NCI-H2196 (cell line): ENCODE results near the gene CACNB1.

Experiments used
- DNase-seq: peaks from one replicate; lab custom pipeline; 2025; ENCODE audit not compliant: unreplicated experiment; lab: John Stamatoyannopoulos, UW

The CACNB1 gene

DNA sequence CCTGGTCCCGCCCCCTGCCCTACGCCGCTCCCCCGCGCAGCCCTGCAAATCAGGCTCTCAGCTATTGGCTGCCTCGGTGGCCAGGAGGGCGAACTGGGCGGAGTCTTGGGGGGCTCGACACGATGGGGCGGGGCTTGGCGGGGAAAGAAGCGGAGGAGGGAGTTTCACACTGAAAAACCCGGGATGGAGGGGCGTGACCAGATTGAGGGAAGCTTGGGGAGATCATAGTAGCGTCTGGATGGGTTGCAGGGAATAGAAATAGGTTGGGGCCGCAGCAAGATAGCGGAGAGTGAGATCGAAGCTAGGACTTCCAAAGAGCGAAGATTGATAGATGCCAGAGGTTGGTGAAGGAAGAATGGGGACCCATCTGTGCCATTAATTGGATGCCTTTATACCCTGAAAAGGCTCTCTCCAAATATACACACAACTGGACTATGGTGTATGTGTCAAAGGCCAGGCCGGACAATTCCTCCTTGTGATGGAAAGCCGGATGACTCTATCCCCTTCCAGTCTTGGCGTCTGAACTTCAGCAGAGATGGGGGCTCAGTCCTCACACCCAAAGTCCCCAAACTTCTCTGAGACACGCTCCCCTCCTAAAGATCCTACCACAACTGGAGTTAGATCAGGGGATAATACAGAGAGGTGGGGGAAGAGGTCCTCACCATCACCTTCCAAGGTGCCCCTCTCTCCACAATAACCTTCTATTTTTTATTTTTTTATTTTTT lies 28.7 kb upstream of the CACNB1 start:
- peak; percentile 38 for DNase-seq

DNA sequence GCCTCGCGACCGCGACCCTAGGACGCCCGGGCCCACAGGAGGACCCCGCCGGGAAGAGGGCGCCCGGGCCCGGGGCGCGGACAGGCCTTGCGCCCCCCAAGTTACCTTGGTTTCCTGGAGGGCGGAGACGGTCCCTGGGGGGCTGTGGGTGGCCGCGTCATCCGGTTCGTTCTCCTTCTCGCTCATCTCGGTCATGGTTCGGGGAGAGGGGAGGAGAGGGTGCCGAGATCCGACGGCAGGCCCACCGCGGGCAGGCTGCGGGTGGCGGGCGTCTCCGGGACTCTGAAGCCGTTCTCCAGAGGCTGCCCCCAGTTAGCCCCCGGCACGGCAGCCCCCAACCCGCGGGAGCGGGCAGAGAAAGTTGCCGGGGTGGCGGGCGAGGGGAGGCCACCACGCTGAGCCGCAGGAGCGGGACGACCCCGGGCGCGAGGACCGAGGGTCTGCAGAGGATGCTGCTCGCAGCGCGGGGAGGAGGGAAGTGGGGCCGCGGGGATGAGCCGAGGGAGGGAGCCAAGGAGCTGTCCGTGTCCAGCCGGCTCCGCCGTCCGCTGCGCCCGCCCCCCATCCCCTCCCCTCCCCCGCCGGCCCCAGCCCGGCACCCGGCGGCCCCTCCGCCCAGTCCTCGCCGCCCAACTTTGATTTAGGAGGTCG lies 28.0 kb upstream of the CACNB1 start, which contains the start of gene STAC2:
Gene STAC2 (minus strand): TSS at position 638 of the 651 bp plus-strand sequence. CDS start 443 bp downstream, at position 195.
- no peak for DNase-seq

DNA sequence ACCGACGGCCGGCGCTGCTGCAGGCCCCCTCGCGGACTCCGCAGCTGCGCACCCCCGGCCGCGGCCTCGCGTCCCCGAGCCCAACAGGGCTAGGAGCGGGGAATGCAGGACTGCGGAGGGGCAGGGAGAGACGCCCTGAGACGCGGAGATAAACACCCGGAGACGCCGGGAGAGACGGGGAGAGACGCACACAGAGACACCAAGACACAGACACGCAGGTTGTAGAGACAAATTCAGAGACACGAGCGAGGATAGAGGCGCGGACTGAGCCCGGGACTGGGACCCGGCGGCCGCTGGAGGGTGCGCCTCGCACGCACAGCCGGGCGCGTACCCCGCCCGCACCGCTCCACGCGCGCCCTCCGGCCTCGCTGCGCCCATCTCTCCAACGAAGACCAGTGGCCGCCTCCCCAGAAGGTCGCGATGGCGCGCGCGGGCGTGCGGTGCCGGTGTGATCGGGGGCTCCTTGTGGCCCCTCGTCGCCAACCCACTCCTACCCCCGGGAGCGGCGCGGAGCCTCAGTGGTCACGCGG lies 27.4 kb upstream of the CACNB1 start:
- DNase-seq, result no peak

DNA sequence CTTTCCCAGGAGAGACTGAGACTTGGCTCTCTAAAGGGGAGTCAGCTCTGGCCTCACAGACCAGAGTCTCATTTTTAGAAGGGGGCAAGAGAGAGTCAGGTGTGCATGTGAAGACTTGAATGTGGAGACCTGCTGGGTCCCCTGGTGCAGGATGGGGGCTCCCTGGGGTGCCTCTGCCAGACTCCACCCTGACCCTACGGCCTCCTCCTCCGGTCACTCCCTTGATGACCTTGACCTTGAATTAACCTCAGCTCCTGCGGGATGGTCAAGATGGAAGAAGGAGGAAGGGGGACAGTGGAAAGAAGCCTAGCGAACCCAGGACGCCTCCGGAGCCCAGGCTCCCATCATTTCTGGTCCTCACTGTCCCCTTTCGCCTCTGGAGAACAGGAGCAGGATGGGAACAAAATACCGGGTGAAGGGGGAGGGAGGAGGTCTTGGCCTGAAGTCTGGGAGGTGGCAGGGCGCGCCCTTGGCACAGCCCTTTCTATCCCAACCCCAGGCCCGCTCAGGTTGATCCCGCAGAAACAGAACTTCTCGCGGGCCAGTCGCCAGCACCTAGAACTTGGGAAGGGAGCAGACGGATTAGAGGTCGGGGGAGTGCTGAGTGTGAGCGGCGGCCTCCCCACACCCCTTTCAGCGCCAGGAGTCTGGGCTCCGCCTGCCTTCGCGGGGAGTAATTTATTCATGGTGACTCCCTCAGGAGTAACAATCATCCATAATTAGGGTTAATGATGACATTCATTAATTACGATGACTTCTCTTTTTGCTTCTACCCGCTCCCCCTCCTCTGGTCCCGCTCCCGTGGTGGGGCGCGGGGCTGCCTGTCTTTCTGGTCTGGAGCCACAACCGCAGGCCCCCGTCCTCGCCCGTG lies 26.7 kb upstream of the CACNB1 start:
- no peak for DNase-seq

DNA sequence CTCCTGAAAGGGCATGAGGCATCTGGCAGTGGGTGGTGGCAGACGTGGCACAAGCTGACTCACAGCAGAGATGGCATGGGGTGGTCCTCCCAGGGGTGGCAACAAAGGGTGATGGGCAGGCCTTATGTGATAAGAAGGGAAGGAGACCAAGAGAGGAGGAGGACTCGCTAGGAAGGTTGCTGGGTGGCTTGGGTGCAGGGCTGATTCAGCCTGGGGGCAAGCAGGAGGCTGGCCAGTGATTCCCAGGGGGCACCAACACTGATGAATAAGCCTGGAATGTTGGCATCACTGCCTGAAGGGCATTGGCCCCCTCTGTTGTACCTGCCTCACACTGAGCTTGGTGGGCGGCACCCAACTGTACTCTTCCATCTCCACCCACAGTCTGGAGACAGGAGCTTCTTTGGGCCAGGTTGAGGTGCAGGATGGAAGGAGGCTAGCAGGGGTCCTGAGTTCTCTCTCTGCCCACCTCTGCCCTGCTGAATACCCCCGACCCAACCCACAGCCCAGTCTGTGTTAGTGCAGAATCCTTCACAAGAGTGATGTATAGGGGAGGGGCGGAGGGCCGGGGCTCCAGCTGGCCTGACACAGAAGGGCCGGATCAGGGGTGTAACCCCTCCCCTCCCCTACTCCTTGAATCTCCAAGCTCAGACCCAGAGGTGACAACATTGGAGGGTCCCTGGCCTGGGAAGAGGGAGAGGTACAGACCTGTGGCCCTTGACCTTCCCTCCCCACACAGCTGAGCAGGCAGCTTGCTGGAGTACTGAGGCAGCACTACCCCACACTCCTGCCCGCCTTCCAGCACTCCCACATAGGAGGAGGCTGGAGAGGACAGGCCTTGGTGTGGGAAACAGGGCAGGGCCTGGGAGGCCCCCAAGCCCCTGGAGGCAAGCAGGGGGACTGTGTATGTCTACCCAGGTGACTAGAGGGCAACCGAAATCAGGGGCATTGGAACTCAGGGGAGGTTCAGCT lies 25.7 kb upstream of the CACNB1 start:
- no peak for DNase-seq

DNA sequence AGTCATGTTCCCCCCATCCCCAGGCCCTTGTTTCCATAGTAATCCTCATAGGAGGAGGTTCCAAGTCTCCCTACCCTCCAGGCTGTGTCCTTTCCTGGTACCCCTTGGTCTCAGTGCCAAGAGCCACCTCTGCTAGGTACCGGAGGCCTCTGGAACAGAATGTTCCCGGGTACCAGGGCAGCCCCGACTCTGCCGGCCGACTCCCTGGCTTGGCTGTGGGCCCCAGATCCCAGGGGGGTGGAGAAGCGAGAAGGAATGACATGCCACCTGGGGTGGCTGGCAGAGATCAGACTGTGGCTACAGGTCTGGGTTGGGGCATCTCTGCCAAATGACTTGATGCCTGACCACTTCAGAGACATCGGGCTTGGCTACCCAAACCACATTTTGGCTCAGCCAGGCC lies 24.7 kb upstream of the CACNB1 start:
- DNase-seq, result no peak

DNA sequence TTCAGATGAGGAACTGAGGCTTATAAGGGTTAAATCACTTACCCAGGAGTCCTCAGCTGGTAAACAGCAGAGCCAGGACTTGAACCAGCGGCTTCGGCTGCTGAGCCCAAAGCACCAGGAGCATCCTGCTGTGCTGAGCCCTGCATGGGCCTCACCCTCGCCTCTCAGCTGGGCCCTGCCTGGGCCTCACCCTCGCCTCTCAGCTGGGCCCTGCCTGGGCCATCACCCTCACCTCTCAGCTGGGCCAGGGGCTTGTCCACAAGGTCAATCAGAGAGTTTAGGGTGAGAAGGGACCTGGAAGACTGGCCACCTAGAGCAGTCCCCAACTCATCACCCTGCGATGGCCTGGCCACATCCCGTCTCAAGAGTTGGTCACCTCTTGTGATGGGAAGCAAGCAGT lies 24.1 kb upstream of the CACNB1 start:
- no peak for DNase-seq

DNA sequence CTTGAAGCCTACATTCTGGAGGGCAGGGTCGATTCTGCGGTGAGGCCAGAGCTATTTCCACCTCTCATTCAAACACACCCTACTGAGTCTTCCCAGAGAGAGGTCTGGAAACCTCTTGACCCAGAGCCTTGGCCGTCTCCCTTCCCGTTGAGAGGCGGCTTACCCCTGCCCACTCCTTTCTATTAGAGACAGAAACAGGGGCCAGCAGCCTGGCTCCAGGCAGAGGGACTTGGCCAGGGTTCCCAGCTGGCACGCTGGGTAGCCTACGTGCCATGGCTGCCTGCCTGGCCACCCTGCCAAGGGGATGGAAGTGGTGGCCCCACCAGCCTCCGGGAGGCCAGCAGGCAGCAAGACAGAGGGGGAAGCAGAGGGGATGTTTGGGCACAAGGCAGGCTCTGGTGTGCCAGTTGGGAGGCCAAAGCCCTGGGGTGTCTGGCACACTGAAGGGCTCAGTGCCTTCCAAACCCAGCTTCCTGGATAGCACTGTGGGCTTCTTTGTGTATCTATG lies 22.2 kb upstream of the CACNB1 start:
- no peak for DNase-seq

DNA sequence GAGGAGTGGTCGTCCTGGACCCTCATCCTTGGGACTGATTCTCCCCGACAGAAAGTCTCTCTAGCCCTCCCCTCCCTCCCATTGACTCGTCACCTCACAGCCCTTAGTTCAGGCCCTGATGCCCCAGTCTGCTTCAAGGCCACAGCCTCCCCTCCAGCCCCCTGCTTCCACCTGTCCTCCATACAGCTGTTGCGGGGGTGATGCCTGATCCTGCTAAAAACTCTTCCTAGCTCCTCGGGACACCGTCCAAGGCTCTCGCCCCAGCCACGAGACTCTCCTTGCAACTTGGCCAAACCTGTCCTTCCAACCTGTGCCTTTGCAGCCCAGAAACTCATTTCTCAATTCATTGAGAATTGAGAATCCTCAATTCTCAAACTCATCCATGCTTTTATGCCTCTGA lies 21.4 kb upstream of the CACNB1 start:
- DNase-seq, result no peak

DNA sequence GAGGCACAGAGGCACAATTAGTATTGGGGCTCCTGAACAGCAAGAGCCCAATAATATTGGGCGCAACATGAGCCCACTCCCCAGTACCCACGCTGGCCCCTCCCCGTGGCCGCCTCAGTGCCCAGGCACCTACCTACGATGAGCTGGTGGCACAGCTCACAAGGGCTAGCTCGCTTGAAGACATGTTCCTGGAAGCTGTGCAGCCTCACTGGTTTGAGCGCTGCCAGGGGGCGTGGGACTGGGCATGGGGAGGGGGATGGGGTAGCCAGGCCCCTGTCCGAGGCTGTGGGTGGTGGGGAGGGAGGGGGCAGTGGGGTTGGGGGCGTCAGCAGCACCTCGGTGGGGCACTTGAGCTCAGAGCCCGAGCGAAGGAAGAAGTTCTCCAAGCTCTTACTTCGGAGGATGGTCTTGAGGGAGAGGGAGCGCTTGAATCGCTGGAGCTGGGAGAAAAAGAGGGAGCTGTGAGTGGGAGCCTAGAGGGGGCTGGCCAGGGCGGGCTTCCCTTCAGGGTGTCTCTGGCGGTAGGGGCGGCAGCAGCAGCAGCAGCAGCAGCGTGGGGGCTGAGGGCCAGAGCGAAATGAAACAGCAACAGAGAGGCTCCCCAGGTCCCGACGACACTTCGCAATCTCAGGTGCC lies 20.4 kb upstream of the CACNB1 start:
- no peak for DNase-seq

DNA sequence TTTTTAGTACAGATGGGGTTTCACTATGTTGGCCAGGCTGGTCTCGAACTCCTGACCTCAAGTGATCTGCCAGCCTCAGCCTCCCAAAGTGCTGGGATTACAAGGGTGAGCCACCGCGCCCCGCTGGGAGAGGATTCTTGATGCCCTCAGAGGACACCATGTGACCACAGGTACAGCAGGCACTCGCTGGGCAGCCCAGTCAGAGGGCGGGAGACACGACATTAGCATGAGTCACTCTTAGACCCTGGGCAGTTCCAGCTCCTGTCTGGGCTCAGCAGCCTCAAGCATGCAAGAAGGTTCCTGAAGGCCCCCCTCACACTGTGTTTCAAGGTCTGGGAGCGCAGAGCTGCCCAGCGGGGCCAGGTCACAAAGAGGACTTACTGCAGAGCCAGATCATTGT lies 16.4 kb upstream of the CACNB1 start:
- DNase-seq, result no peak

DNA sequence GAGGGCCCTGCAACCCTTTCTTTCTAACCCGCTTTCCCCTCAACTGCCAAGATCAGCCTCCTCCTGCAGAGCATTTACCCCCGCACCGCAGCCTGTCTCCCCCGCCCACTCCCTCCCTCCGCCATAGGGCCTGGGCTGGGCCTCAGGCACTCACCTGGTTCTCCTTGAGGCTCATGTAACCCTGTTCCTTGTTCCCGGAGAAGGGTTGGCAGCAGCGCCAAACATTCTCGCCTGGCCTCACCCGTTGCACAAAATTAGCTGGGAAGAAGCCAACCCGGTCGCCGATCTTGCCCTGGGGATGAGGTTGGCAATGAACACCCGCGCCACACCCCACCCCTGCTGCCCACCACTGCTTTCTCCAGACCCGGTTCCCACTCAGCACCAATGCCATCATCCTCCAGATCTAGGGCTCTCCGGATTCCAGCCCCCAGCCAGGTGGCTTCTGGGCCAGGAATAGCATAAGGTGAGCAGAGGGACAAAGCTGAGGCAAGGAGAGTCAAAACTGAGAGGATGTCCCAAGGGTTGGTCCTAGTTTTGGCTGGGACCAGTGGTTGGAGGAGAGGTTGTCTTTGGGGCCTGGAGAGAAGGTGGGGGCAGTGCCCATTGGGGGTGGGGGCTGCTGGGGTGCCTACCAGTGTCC lies 15.5 kb upstream of the CACNB1 start:
- peak; percentile 50 for DNase-seq

DNA sequence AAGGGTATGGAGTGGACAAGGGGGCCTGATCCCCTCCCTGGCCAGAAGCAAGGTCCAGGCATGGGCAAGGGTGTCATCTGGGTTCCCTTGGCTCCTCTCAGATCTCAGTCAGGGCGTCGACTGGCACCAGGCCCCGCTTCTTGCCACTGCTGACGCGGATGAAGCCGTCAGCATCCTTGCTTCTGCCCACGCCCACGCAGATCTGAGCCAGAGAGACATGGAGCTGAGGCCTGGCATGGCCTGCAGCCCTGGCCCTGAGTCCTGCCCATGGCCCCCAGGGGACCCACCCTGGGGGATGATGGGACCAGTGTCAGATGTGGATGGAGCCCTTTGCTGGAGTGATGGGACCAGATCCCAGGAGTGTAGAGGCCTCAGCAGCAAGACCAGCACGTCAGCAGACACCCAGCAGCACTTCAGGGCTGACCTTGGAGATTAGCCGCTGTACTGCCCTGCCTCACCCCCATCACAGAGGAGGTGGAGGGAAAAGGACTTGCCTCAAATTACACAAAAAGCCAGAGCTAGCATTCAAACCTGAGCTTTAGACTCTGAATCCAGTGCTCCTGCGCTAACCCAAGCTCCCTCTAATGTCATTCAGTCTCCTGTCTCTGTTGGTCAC lies 14.8 kb upstream of the CACNB1 start:
- no peak for DNase-seq

DNA sequence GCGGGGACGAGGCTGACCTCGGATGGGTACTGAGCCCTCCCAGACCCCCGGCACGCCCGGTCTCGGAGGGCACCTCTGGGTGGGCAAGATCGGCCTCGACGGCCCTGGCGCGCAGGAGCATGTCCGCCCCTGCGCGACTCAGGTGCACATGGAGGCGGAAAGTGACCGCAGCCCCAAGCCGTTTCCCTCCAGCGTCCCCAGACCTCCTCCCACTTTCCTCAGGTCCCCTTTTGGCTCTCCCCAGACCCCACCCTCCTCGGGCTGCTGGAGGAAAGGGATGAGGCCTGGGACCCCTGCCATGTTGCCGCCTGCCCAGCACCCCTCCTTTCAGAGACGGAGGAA lies 12.6 kb upstream of the CACNB1 start:
- DNase-seq, result no peak

DNA sequence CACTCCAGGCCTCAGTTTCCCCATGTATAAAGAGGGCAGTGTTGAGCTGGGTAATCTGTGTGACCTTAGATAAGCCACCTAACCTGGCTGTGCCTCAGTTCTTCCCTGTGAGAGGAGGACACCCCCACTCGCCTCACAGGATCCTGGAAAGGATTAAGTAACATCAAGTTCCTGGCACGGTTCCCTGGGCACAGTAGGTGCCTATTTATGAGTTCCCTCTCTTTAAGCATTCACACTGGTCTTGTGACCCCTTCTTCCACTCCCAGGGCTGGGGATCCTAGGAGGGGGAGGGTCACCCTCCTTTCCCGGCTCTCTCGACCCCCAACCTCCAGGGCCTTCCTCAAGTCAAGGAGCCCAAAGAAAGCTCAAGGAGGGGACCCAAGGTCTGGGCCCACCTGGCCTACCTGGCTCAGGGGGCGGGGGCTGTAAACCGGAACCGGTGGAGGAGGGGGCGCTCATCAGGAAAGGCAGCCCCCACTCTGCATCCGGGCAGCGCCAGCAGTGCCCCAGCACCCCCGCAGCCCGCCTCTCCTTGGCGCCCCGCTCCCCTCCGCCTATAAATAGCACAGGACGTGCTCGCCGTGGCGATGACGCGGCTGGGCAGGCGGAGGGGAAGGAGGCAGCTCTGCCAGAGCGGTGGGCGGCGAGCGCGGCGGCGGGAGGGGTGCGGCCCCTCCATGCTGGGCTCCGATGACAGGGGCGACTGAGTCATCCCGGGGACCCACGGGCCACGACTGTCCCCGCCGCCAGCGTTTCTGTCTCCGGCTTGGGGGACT lies 12.0 kb upstream of the CACNB1 start:
- no peak for DNase-seq

DNA sequence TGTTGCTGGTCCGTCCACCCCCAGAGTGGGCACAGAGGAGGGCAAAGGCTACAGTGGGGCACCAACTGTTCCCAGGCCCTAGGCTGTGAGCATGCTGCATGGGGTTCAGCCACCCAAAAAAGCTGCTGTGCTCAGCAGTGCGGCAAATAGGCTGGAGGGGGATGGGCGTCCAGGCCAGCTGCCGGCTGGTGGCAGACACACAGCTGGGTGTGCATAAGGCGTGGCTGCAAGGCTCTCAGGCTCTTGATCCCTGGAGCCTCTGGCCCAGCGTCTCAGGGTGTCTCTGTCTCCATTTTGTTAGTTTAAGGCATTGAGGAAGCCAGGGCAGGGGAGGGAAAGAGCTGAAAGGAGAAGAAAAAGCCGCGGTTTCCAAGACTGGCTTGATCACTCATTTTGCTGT lies 11.4 kb upstream of the CACNB1 start:
- DNase-seq, result peak; percentile 5

DNA sequence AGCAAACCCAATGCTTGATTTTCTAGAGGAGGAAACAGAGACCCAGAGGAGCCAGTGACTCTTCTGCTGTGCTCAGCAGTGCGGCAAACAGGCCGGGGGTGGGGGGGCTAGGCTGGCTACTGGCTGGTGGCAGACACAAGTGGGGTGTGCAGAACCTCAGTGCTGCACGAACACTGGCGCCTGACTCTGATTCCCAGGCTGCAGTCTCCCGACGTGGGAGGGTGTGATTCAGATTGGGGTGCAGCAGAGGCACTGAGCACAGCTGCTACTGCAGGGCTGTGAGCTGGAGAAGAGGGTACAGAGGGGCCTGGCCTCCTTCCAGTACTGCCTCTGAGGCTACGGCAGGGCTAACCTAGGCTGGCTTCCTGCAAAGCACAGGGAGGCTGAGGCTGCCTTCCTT lies 10.7 kb upstream of the CACNB1 start:
- DNase-seq, result no peak

DNA sequence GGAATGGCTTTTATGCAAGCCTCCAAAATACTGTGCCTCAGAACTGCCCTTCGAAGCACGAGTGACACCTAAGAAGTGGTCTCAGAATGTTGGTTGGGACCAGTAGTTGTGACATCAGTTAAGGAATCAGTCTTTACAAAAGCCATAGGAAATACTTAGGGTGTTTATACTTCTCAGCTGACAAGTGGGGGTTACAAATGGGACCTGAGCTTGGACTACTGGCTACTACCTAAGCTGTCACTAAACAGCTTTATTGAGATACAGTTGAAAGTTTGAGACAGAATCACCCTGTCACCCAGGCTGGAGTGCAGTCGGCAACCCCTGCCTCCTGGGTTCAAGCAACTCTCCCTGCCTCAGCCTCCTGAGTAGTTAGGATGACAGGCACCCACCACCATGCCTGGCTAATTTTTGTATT lies 7.7 kb upstream of the CACNB1 start:
- no peak for DNase-seq
